ENCODE results near the gene MICAL3. TPM values are rescaled to one million over a fixed set of nuclear protein-coding genes. Genes with fewer than 3 reads are reported as not detected.
"Not testable (repeated sequence)": the region's sequence is repeated elsewhere in the genome, so short reads cannot be mapped to it uniquely, and the experiment has no call there.

The MICAL3 gene
- total RNA-seq, 2 donors from 2014 or later = 33.6 to 34.0 TPM

DNA sequence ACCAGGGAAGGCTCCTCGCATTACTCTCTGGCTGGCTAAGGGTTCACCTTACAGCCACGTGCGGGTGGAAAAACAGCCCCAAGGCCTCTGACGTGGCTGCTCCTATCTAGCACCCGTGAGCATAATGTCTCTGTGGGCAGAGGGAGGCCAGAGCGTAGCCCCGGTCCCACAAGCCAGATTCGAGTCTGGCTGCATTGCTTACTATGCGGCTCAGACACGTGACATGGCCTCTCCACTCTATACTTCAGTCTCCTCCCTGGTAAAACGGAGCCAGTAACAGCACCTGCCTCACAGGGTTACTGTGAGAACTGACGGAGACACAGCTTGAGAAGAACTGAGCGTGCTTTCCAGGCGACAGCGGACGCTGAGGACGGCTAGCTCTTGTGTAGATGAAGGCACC, 144.3 kb downstream of the MICAL3 start:
- no peak for DNase-seq
- Histone ChIP-seq H3K4me3 (no peak overlapping the region), H3K36me3 (replicated peaks in 1 of 2; ENCODE audit: insufficient read depth in 1 of 2, low read depth in 2 of 2) (peaks cover 3 to 6% of the 10 kb centered on the region in 2 donors), H3K27ac (no peak overlapping the region), H3K27me3 (no peaks in the 10 kb centered on the region), H3K4me1 (no peaks in the 10 kb centered on the region), H3K9me3 (no peaks in the 10 kb centered on the region)
- ATAC-seq = no peak
- TF ChIP-seq, protein P1, sequence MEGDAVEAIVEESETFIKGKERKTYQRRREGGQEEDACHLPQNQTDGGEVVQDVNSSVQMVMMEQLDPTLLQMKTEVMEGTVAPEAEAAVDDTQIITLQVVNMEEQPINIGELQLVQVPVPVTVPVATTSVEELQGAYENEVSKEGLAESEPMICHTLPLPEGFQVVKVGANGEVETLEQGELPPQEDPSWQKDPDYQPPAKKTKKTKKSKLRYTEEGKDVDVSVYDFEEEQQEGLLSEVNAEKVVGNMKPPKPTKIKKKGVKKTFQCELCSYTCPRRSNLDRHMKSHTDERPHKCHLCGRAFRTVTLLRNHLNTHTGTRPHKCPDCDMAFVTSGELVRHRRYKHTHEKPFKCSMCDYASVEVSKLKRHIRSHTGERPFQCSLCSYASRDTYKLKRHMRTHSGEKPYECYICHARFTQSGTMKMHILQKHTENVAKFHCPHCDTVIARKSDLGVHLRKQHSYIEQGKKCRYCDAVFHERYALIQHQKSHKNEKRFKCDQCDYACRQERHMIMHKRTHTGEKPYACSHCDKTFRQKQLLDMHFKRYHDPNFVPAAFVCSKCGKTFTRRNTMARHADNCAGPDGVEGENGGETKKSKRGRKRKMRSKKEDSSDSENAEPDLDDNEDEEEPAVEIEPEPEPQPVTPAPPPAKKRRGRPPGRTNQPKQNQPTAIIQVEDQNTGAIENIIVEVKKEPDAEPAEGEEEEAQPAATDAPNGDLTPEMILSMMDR (IDR thresholded peaks at IDR 0.05) = no peak
- TF ChIP-seq POLR2A (IDR thresholded peaks at IDR 0.05) = no peak
- WGBS, 2 donors = 90 to 94% methylated on average over 17 of the region's 17 CpGs
- intact Hi-C loops (cut with DNase I) = no loop called here

DNA sequence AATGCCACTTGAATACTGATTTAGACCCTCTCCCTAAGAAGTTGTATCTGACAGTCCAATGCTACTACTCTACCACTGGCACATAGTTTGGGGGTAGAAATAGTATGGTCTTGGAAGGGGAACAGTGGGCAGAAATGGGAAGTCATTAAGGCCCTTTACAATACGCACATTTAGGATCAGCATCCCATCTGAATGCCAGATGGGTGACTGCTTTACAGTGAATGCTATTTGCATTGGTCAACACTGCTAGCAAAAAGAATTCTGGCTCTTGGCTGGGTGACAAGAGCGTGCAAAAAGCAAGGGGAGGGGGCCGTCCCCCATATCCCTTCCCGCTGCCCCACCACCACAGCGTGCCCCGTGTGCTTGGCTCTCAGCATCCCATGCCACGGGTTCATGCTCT, 145.4 kb downstream of the MICAL3 start:
- Histone ChIP-seq H3K9me3 (no peaks in the 10 kb centered on the region), H3K36me3 (replicated peaks in 1 of 2; ENCODE audit: insufficient read depth in 1 of 2, low read depth in 2 of 2) (peaks cover 3 to 6% of the 10 kb centered on the region in 2 donors), H3K4me1 (no peaks in the 10 kb centered on the region), H3K4me3 (no peak overlapping the region), H3K27ac (no peak overlapping the region), H3K27me3 (no peaks in the 10 kb centered on the region)
- DNase-seq = no peak
- intact Hi-C loops (cut with DNase I) = no loop called here
- ATAC-seq = no peak
- TF ChIP-seq, protein P1 (IDR thresholded peaks at IDR 0.05) = no peak
- TF ChIP-seq POLR2A (IDR thresholded peaks at IDR 0.05) = no peak
- WGBS, 2 donors = 81 to 82% methylated on average over 6 to 7 of the region's 7 CpGs

- no peak overlapping the region for H3K4me3 ChIP-seq
- no peaks in the 10 kb centered on the region for H3K27me3 ChIP-seq
- TF ChIP-seq, protein P1 (IDR thresholded peaks at IDR 0.05) = no peak
- no peak for TF ChIP-seq POLR2A (IDR thresholded peaks at IDR 0.05)
- intact Hi-C loops (cut with DNase I) = no loop called here
- no peak for ATAC-seq
- no peak overlapping the region for H3K27ac ChIP-seq
- no peaks in the 10 kb centered on the region for H3K9me3 ChIP-seq
- H3K36me3 ChIP-seq (replicated peaks in 1 of 2; ENCODE audit: insufficient read depth in 1 of 2, low read depth in 2 of 2) = peaks cover 3 to 6% of the 10 kb centered on the region in 2 donors
- 90 to 94% methylated on average over 10 of the region's 10 CpGs for whole genome bisulfite sequencing, 2 donors
- DNase-seq = no peak
- no peaks in the 10 kb centered on the region for H3K4me1 ChIP-seq
These were observed 146.1 kb downstream of the MICAL3 start for GRCh38 chr22:17878186-17878694.

GRCh38 chr22:17876878-17877855, 147.2 kb downstream of the MICAL3 start:
- H3K4me3 ChIP-seq; H3K27ac ChIP-seq; H3K36me3 ChIP-seq (replicated peaks in 1 of 2; ENCODE audit: insufficient read depth in 1 of 2, low read depth in 2 of 2); H3K4me1 ChIP-seq; intact Hi-C loops (cut with DNase I); ATAC-seq; H3K27me3 ChIP-seq; DNase-seq; H3K9me3 ChIP-seq: not testable (repeated sequence)

DNA sequence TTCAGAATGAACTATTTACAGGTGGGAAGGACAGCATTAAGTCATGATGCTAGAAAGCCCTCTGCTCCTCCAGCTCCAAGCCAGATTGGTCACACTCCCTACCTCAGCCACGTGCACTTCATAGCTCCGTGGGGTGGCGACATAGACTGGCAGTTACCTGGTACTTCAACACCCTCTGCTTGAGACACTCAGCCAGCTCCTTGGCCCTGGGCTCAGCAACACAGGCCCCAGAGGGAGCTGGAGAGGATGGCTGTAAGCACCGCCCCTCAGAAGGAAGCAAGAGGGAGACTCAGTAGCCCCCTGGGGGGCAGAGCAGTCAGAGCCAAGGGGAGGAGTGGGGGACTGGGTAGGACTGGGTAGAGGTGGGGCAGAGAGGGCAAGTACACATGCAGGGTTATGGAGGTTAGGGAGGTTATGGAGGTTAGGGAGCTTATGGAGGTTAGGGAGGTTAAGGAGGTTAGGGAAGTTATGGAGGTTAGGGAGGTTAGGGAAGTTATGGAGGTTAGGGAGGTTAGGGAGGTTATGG, 148.0 kb downstream of the MICAL3 start:
- WGBS, 2 donors = 52 to 57% methylated on average over 3 to 4 of the region's 4 CpGs
- no peaks in the 10 kb centered on the region for H3K4me1 ChIP-seq
- no peak overlapping the region for H3K27ac ChIP-seq
- no peaks in the 10 kb centered on the region for H3K9me3 ChIP-seq
- ATAC-seq (peak; percentile 33), DNase-seq (peak in 2 of 4 donors; percentile 28 to 34)
- TF ChIP-seq, protein P1 (IDR thresholded peaks at IDR 0.05) = peak in 2 of 7 experiments; percentile 7 to 10
- no peak for TF ChIP-seq POLR2A (IDR thresholded peaks at IDR 0.05)
- no peak overlapping the region for H3K4me3 ChIP-seq
- H3K36me3 ChIP-seq (replicated peaks in 1 of 2; ENCODE audit: insufficient read depth in 1 of 2, low read depth in 2 of 2) = peaks cover 4 to 13% of the 10 kb centered on the region in 2 donors
- no peaks in the 10 kb centered on the region for H3K27me3 ChIP-seq
- intact Hi-C loops (cut with DNase I) = no loop called here
